EH (cell line): ENCODE data around the gene MMP17.
A peak's percentile ranks its signal among the peaks of the same experiment; 100 is the strongest.

Experiments used
- DNase-seq: peaks from one replicate; pipeline ENCODE4 v3.0.0-alpha.2; 2015; ENCODE audit warnings: low read depth

The MMP17 gene

GRCh38 chr12:131830914-131831571 lies 2.9 kb downstream of the MMP17 start:
- peak; percentile 52 for DNase-seq

GRCh38 chr12:131831635-131832041 lies 3.4 kb downstream of the MMP17 start:
- peak; percentile 94 for DNase-seq

GRCh38 chr12:131832321-131833231 lies 4.4 kb downstream of the MMP17 start:
- DNase-seq = peak; percentile 84

- no peak for DNase-seq
Observed at GRCh38 chr12:131833288-131833895, 5.2 kb downstream of the MMP17 start.

GRCh38 chr12:131833896-131834641 lies 5.9 kb downstream of the MMP17 start:
- no peak for DNase-seq

GRCh38 chr12:131834798-131835615 lies 6.8 kb downstream of the MMP17 start:
- no peak for DNase-seq

- DNase-seq = no peak
Observed at GRCh38 chr12:131835616-131836171, 7.5 kb downstream of the MMP17 start.

GRCh38 chr12:131836193-131836592 lies 8.0 kb downstream of the MMP17 start:
- no peak for DNase-seq

- no peak for DNase-seq
Observed at GRCh38 chr12:131836714-131837397, 8.7 kb downstream of the MMP17 start.

- no peak for DNase-seq
Observed at GRCh38 chr12:131840643-131841416, 12.6 kb downstream of the MMP17 start.

GRCh38 chr12:131841547-131841946 lies 13.4 kb downstream of the MMP17 start:
- DNase-seq = no peak

- no peak for DNase-seq
Observed at GRCh38 chr12:131842169-131842568, 14.0 kb downstream of the MMP17 start.

- DNase-seq = no peak
Observed at GRCh38 chr12:131843527-131843926, 15.3 kb downstream of the MMP17 start.

- no peak for DNase-seq
Observed at GRCh38 chr12:131844140-131844539, 15.9 kb downstream of the MMP17 start.

GRCh38 chr12:131844656-131845055 lies 16.5 kb downstream of the MMP17 start:
- no peak for DNase-seq

GRCh38 chr12:131845121-131845520 lies 16.9 kb downstream of the MMP17 start:
- no peak for DNase-seq

GRCh38 chr12:131847456-131847855 lies 19.3 kb downstream of the MMP17 start:
- DNase-seq = no peak

GRCh38 chr12:131848753-131849152 lies 20.6 kb downstream of the MMP17 start:
- no peak for DNase-seq

- no peak for DNase-seq
Observed at GRCh38 chr12:131849700-131850553, 21.7 kb downstream of the MMP17 start.
